HG03439 (cell line): ENCODE measurements around the gene MTF1.
"Not testable (repeated sequence)": the region's sequence is repeated elsewhere in the genome, so short reads cannot be mapped to it uniquely, and the experiment has no call there.

Experiments used
- ATAC-seq: cut with Tn5 transposase; IDR thresholded peaks from one replicate; pipeline ENCODE4 v1.9.1; 2021; ENCODE audit warnings: mild to moderate bottlenecking, moderate library complexity; ENCODE audit not compliant: unreplicated experiment

Gene MTF1

DNA sequence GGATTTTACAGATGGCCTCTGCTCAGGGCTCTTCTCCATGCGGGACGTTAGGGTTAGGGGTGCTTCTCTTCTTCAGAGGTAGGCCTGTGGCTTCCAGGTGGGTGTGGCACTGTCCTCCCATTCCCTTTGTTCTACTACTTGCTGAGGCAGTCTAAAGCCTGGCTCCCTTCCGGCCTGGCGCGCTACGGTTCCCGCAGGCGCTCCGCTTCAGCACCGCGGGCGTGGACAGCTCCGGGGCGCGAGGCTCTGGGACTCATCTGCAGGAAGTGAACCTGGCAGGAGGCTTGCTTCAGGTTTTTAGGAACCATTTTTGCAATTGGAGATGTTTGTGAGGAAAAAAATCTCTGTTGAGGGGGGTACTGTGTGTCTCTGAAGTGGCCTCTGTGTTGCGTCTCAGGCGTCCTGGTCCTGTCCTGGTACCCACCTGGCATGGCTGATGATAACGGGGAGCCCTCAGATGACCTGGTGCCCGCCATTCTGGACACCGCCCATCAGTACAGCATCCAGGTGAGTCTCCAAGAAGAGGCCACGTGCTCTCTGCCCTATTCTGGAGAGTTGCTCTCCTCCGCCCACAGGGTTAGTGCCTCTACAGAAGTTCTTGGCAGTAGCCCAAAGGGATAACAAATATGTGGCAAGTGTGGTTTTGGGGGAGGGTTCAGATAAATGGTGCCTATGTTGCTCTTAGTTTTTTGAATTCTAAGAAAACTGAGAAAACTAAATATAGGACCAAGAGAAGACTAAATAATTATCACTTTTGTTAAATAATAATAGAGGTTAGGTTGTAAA lies 63.9 kb downstream of the MTF1 start:
- no peak for ATAC-seq

GRCh38 chr1:37794372-37795339 lies 64.7 kb downstream of the MTF1 start:
- no peak for ATAC-seq

- ATAC-seq = peak; percentile 52
These were observed 65.5 kb downstream of the MTF1 start, which contains the start of gene MANEAL for GRCh38 chr1:37793773-37794371. TSS of gene MANEAL (plus strand) at chr1:37793847. CDS start at chr1:37794183, 336 bp downstream.

GRCh38 chr1:37792943-37793686 lies 66.3 kb downstream of the MTF1 start:
- ATAC-seq = no peak

DNA sequence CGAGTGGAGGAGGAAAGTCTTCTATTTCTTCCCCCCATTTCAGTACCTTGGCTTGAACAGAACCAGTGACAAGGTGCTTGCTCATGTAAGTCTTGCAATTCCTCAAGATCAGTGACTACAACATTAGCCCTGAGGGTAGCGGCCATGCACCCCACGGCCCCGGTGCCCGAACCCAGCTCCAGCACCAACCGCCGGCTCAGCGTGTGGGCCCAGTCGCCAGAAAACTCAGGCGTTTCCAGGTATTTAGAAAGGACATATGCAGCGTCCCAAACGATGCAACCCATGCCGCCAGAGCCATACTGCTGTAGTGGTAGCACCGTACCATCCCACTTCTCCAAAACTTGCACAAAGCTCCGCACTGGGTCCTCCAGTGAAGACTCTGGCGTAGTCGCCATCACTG lies 76.9 kb downstream of the MTF1 start:
- ATAC-seq = no peak

- ATAC-seq = no peak
These were observed 80.7 kb downstream of the MTF1 start for GRCh38 chr1:37778654-37779053.

GRCh38 chr1:37776946-37777516 lies 82.4 kb downstream of the MTF1 start:
- no peak for ATAC-seq

GRCh38 chr1:37771440-37771839 lies 88.0 kb downstream of the MTF1 start:
- ATAC-seq = not testable (repeated sequence)

- no peak for ATAC-seq
These were observed 91.9 kb downstream of the MTF1 start for GRCh38 chr1:37767488-37767887.

- ATAC-seq = no peak
These were observed 93.3 kb downstream of the MTF1 start for GRCh38 chr1:37765916-37766664.

- ATAC-seq = no peak
These were observed 94.4 kb downstream of the MTF1 start, which contains the start of gene EPHA10 for GRCh38 chr1:37764888-37765441. TSS of gene EPHA10 (minus strand) at chr1:37765120. CDS start at chr1:37765066, 54 bp downstream.

DNA sequence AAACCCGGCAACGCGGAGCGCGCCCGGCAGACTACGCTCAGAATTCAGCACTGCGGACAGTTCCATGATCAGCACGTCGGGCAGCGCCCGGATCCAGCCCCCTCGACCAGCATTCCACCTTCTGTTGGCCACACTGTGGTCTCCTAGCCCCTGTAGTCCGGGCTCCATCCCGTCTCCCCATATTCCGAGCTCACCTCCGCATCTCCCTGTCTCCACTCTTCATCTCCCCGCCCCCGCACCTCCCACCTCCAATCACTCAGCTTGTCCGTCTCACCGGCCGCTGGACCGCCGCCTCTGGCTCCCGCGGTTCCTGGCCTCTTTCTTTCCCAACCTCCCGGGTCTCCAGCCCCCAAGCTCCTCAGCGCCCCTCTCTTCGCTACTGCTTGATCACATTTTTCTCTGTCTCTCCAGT lies 95.0 kb downstream of the MTF1 start:
- no peak for ATAC-seq

DNA sequence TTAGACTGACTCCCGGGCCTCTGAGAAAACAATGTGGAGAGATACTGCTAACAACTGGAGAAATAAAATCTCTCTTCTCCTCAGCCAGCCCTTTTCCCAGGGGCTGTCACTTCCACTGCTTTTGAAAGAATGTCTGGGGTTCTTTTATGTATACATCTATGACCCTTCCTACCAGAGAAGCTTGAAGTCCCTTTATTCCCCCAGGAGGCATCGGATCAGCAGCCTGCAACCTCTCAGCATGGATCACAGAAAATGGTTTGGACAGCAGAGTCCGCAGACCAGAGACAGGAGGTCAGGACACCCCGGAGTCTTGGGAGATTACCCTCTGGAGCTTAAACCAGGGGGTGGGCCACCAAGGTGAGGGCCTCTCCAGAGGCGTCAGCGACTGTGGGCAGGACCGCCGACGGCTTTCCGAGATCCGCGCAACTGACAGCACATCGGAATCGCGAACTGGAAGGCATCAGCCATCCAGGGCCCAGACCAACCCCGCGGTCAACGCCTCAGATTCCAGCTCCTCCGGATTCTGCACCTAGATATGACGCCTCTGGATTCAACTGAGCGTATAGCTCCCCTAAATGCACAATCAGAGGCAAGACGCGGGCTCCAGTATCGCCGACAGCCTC lies 95.5 kb downstream of the MTF1 start:
- ATAC-seq = no peak

GRCh38 chr1:37762516-37762915 lies 96.9 kb downstream of the MTF1 start:
- ATAC-seq = no peak

- no peak for ATAC-seq
These were observed 97.8 kb downstream of the MTF1 start for GRCh38 chr1:37761416-37762095.
